ENCODE results near the gene DOK6.
"Not testable (repeated sequence)": the region's sequence is repeated elsewhere in the genome, so short reads cannot be mapped to it uniquely, and the experiment has no call there.

The DOK6 gene

GRCh38 chr18:69830189-69830588 is 429.5 kb downstream of the DOK6 start:
- H3K36me3 ChIP-seq (ENCODE audit: control insufficient read depth, insufficient read depth, low read length) = no peaks in the 10 kb centered on the region
- no peaks in the 10 kb centered on the region for H3K9me3 ChIP-seq (ENCODE audit: control insufficient read depth, insufficient read depth, low read length)
- H3K9ac ChIP-seq (ENCODE audit: low read depth, low read length) = no peak overlapping the region
- H3K27ac ChIP-seq (ENCODE audit: low read depth, low read length) = no peak overlapping the region
- no peak overlapping the region for H3K4me3 ChIP-seq (ENCODE audit: low read depth, low read length)
- H3K4me1 ChIP-seq (ENCODE audit: control insufficient read depth, insufficient read depth, low read length) = no peaks in the 10 kb centered on the region
- H3K27me3 ChIP-seq (ENCODE audit: control insufficient read depth, insufficient read depth, low read length) = no peaks in the 10 kb centered on the region

DNA sequence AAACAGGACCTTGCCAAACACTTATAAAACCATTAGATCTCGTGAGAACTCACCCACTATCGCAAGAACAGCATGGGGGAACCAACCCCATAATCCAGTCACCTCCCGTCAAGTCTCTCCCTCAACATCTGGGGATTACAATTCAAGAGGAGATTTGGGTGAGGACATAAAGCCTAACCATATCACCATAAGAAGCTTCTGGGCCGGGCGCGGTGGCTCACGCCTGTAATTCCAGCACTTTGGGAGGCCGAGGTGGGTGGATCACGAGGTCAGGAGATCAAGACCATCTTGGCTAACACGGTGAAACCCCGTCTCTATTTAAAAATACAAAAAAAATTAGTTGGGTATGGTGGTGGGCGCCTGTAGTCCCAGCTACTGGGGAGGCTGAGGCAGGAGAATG is 434.3 kb downstream of the DOK6 start:
- H3K27ac ChIP-seq (ENCODE audit: low read depth, low read length); H3K27me3 ChIP-seq (ENCODE audit: control insufficient read depth, insufficient read depth, low read length); H3K4me1 ChIP-seq (ENCODE audit: control insufficient read depth, insufficient read depth, low read length); H3K9ac ChIP-seq (ENCODE audit: low read depth, low read length); H3K36me3 ChIP-seq (ENCODE audit: control insufficient read depth, insufficient read depth, low read length); H3K4me3 ChIP-seq (ENCODE audit: low read depth, low read length); H3K9me3 ChIP-seq (ENCODE audit: control insufficient read depth, insufficient read depth, low read length): not testable (repeated sequence)

- Histone ChIP-seq H3K36me3 (ENCODE audit: control insufficient read depth, insufficient read depth, low read length) (no peaks in the 10 kb centered on the region), H3K4me3 (ENCODE audit: low read depth, low read length) (no peak overlapping the region), H3K4me1 (ENCODE audit: control insufficient read depth, insufficient read depth, low read length) (no peaks in the 10 kb centered on the region; the same call in 1 of the 2 replicates), H3K27me3 (ENCODE audit: control insufficient read depth, insufficient read depth, low read length) (no peaks in the 10 kb centered on the region), H3K9ac (ENCODE audit: low read depth, low read length) (no peak overlapping the region), H3K9me3 (ENCODE audit: control insufficient read depth, insufficient read depth, low read length) (no peaks in the 10 kb centered on the region), H3K27ac (ENCODE audit: low read depth, low read length) (no peak overlapping the region)
Measured at GRCh38 chr18:69838003-69838402, 437.3 kb downstream of the DOK6 start.

GRCh38 chr18:69838620-69839411 is 438.1 kb downstream of the DOK6 start:
- no peaks in the 10 kb centered on the region for H3K36me3 ChIP-seq (ENCODE audit: control insufficient read depth, insufficient read depth, low read length)
- no peaks in the 10 kb centered on the region for H3K27me3 ChIP-seq (ENCODE audit: control insufficient read depth, insufficient read depth, low read length)
- no peak overlapping the region for H3K27ac ChIP-seq (ENCODE audit: low read depth, low read length)
- H3K4me3 ChIP-seq (ENCODE audit: low read depth, low read length) = no peak overlapping the region
- H3K4me1 ChIP-seq (ENCODE audit: control insufficient read depth, insufficient read depth, low read length) = no peaks in the 10 kb centered on the region; the same call in 1 of the 2 replicates
- H3K9me3 ChIP-seq (ENCODE audit: control insufficient read depth, insufficient read depth, low read length) = no peaks in the 10 kb centered on the region
- no peak overlapping the region for H3K9ac ChIP-seq (ENCODE audit: low read depth, low read length)

- Histone ChIP-seq H3K4me1 (ENCODE audit: control insufficient read depth, insufficient read depth, low read length) (no peaks in the 10 kb centered on the region; the same call in 1 of the 2 replicates), H3K9ac (ENCODE audit: low read depth, low read length) (no peak overlapping the region), H3K4me3 (ENCODE audit: low read depth, low read length) (no peak overlapping the region; the same call in 1 of the 2 replicates), H3K27ac (ENCODE audit: low read depth, low read length) (no peak overlapping the region), H3K27me3 (ENCODE audit: control insufficient read depth, insufficient read depth, low read length) (no peaks in the 10 kb centered on the region), H3K9me3 (ENCODE audit: control insufficient read depth, insufficient read depth, low read length) (no peaks in the 10 kb centered on the region), H3K36me3 (ENCODE audit: control insufficient read depth, insufficient read depth, low read length) (no peaks in the 10 kb centered on the region)
Measured at GRCh38 chr18:69839497-69839896, 438.8 kb downstream of the DOK6 start.

DNA sequence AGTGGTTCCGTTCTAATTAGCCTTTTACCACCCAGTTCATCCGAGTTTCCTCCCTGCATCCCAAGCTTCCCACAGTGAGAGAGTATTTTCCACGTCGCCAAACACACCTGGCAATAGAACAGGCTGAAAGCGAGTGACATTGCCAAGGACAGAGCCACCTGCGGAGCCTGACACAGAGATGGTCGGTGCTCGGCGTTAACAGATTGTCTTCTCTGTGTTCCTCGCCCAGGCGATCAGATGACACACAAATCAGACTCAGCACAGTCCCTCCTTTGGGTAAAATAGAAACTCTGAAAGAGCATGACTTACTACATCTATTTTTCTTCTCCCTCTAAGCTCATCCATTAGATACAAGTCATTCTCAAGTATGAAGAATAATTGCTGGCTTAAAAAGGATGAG is 439.3 kb downstream of the DOK6 start:
- Histone ChIP-seq H3K4me3 (ENCODE audit: low read depth, low read length) (no peak overlapping the region), H3K4me1 (ENCODE audit: control insufficient read depth, insufficient read depth, low read length) (no peaks in the 10 kb centered on the region; the same call in 1 of the 2 replicates), H3K36me3 (ENCODE audit: control insufficient read depth, insufficient read depth, low read length) (no peaks in the 10 kb centered on the region), H3K27me3 (ENCODE audit: control insufficient read depth, insufficient read depth, low read length) (no peaks in the 10 kb centered on the region), H3K9me3 (ENCODE audit: control insufficient read depth, insufficient read depth, low read length) (no peaks in the 10 kb centered on the region), H3K27ac (ENCODE audit: low read depth, low read length) (no peak overlapping the region), H3K9ac (ENCODE audit: low read depth, low read length) (no peak overlapping the region)

DNA sequence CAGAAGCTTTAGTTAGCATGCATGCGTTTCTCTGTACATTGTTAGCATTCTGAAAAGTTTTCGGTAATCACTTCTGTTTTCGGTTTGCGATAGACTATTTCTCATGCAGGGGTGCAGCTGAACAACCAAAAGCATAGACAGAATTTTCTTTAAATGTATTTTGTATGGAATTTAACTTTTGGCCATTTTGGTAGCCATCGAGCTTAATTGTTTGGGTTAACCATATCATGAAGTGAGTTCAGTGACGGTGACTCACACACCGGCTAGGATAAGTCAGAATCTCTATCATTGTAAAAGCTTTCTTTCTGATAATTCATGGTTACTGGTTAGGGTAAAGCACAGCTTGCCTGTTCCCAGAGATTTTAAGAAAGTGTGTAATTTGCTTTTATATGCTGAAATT is 439.8 kb downstream of the DOK6 start:
- H3K9ac ChIP-seq (ENCODE audit: low read depth, low read length) = no peak overlapping the region
- no peaks in the 10 kb centered on the region for H3K36me3 ChIP-seq (ENCODE audit: control insufficient read depth, insufficient read depth, low read length)
- no peak overlapping the region for H3K27ac ChIP-seq (ENCODE audit: low read depth, low read length)
- H3K9me3 ChIP-seq (ENCODE audit: control insufficient read depth, insufficient read depth, low read length) = no peaks in the 10 kb centered on the region
- no peaks in the 10 kb centered on the region for H3K27me3 ChIP-seq (ENCODE audit: control insufficient read depth, insufficient read depth, low read length)
- H3K4me3 ChIP-seq (ENCODE audit: low read depth, low read length) = no peak overlapping the region
- no peaks in the 10 kb centered on the region; the same call in 1 of the 2 replicates for H3K4me1 ChIP-seq (ENCODE audit: control insufficient read depth, insufficient read depth, low read length)

GRCh38 chr18:69841117-69841516 is 440.4 kb downstream of the DOK6 start:
- Histone ChIP-seq H3K9ac (ENCODE audit: low read depth, low read length) (no peak overlapping the region), H3K4me1 (ENCODE audit: control insufficient read depth, insufficient read depth, low read length) (no peaks in the 10 kb centered on the region; the same call in 1 of the 2 replicates), H3K27ac (ENCODE audit: low read depth, low read length) (no peak overlapping the region), H3K9me3 (ENCODE audit: control insufficient read depth, insufficient read depth, low read length) (no peaks in the 10 kb centered on the region), H3K4me3 (ENCODE audit: low read depth, low read length) (no peak overlapping the region), H3K36me3 (ENCODE audit: control insufficient read depth, insufficient read depth, low read length) (no peaks in the 10 kb centered on the region), H3K27me3 (ENCODE audit: control insufficient read depth, insufficient read depth, low read length) (no peaks in the 10 kb centered on the region)

- Histone ChIP-seq H3K27ac (ENCODE audit: low read depth, low read length) (no peak overlapping the region), H3K4me1 (ENCODE audit: control insufficient read depth, insufficient read depth, low read length) (no peaks in the 10 kb centered on the region; the same call in 1 of the 2 replicates), H3K27me3 (ENCODE audit: control insufficient read depth, insufficient read depth, low read length) (no peaks in the 10 kb centered on the region), H3K36me3 (ENCODE audit: control insufficient read depth, insufficient read depth, low read length) (no peaks in the 10 kb centered on the region), H3K9me3 (ENCODE audit: control insufficient read depth, insufficient read depth, low read length) (no peaks in the 10 kb centered on the region), H3K4me3 (ENCODE audit: low read depth, low read length) (no peak overlapping the region), H3K9ac (ENCODE audit: low read depth, low read length) (no peak overlapping the region)
Measured at GRCh38 chr18:69843015-69843414, 442.3 kb downstream of the DOK6 start.

- Histone ChIP-seq H3K9ac (ENCODE audit: low read depth, low read length) (no peak overlapping the region), H3K4me3 (ENCODE audit: low read depth, low read length) (no peak overlapping the region), H3K27me3 (ENCODE audit: control insufficient read depth, insufficient read depth, low read length) (no peaks in the 10 kb centered on the region), H3K27ac (ENCODE audit: low read depth, low read length) (no peak overlapping the region), H3K9me3 (ENCODE audit: control insufficient read depth, insufficient read depth, low read length) (no peaks in the 10 kb centered on the region), H3K36me3 (ENCODE audit: control insufficient read depth, insufficient read depth, low read length) (no peaks in the 10 kb centered on the region), H3K4me1 (ENCODE audit: control insufficient read depth, insufficient read depth, low read length) (no peaks in the 10 kb centered on the region; the same call in 1 of the 2 replicates)
Measured at GRCh38 chr18:69844656-69845055, 444.0 kb downstream of the DOK6 start.

DNA sequence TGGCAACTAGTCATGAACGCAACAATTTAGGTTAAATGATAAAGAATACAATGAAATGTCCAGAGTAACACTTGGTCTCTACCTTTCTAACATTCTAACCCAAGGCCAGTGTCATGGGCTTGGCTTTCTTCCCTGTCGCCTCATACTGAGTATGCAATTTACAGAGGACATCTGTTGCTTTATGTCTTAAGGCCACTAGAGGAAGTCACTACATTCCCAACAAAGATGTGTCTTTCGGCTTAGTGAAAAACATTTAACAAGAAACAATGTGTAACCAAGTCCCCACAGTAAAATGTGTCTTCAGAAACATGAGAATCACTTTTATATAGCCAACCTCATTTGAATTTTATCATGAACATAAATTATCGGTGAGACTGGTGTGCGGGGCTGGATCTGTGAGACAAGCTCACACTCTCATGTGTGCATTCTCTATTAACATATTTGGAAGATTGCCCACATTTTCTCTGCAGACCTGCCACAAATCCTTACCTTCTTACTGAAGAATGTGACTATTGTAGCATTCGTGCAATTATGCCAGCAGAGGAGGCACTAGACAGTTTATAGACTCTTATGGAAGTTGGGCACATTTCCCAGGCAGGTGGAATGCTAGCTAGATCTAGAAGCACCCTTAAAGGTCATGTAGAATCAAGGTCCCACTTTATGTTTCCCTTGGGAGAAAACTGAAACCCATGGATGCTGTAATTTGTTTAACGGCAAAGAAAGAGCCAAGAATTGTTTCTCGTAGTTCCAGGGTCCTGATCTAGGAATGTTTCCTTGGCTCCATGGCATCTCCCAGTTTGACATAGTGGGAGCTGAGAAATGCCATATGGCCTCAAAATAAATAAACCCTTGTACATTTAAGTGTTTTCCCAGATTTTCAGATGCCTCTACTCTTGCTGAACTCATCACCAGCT is 445.2 kb downstream of the DOK6 start:
- Histone ChIP-seq H3K4me1 (ENCODE audit: control insufficient read depth, insufficient read depth, low read length) (no peaks in the 10 kb centered on the region), H3K27ac (ENCODE audit: low read depth, low read length) (no peak overlapping the region), H3K36me3 (ENCODE audit: control insufficient read depth, insufficient read depth, low read length) (no peaks in the 10 kb centered on the region), H3K4me3 (ENCODE audit: low read depth, low read length) (no peak overlapping the region), H3K27me3 (ENCODE audit: control insufficient read depth, insufficient read depth, low read length) (no peaks in the 10 kb centered on the region), H3K9ac (ENCODE audit: low read depth, low read length) (no peak overlapping the region), H3K9me3 (ENCODE audit: control insufficient read depth, insufficient read depth, low read length) (no peaks in the 10 kb centered on the region)
